Activated CD8-positive, alpha-beta memory T cell treated with anti-CD3 and anti-CD28 coated beads, Interleukin-2, amount 50 U/mL, for 1 hour (primary cell): Measurements from ENCODE around the gene TMEM52.
"Not testable (repeated sequence)": the region's sequence is repeated elsewhere in the genome, so short reads cannot be mapped to it uniquely, and the experiment has no call there.

Experiments used
- DNase-seq: peaks from one replicate; pipeline ENCODE4 v3.0.0-alpha.2; 2020; ENCODE audit errors: extremely low read depth

Gene TMEM52

DNA sequence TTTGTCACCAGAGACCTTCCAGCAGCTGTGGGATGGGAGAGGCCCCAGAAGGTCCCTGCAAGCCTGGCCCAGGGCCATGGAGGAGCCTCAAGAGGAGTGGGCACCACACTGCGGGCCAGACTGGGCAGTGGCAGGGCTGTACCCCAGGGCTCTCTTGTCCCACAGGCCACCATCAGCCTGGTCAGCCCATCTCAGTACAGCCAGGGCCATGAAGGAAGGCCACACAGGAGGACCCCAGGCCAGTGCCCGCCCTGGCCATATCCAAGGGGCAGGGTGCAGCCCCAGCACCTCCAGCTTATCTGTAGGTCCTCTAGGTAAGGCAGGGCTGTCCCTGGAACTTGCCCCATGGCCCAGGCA is 25.1 kb downstream of the TMEM52 start:
- no peak for DNase-seq

DNA sequence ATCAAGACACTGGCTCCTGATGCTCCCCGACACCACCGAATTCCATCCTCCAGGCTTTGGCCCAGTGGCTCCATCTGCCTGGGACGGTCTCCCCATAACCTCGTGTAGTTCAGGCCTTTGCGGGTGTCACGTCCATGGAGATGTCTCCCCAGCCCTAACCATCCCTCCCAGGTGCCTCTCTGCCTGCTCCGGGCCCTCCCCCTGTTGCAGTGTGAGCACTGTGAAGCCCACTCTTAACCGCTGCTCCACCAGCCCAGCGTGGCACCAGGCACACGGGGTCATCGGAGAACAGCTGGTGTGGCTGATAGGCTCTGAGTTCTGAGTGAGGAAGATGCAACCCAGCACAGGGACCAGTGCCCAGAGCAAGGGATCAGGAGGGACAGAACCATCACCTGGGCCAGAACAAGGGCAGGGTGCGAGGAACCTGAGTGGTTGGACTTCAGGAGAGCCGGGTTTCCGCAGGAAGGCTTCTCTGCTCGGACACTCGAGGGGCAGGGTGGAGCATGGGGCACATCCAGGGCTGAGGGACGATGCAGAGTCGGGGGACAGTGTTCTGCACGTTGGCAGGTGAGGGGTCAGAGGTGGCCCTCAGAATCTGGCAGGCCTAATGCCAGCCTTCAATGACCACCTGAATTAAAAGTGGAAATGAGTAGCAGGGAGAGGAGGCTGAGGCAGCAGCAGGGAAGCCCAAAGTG is 25.6 kb downstream of the TMEM52 start:
- no peak for DNase-seq

DNA sequence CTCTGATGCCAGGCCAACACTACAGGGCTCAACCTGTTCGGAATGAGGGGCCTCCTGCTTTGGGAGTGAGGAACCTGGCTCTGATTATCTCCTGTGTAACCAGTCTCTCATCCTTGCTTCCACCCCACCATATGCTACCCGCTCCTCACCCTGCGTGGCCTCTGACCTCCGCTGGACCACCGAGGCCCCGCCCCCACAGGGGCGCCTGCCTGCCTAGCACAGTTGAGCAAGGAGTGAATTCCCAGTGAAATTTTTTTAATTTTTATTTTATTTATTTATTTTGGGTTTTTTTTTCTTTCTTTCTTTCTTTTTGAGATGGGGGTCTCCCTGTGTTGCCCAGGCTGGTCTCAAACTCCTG is 26.3 kb downstream of the TMEM52 start:
- DNase-seq: no peak

DNA sequence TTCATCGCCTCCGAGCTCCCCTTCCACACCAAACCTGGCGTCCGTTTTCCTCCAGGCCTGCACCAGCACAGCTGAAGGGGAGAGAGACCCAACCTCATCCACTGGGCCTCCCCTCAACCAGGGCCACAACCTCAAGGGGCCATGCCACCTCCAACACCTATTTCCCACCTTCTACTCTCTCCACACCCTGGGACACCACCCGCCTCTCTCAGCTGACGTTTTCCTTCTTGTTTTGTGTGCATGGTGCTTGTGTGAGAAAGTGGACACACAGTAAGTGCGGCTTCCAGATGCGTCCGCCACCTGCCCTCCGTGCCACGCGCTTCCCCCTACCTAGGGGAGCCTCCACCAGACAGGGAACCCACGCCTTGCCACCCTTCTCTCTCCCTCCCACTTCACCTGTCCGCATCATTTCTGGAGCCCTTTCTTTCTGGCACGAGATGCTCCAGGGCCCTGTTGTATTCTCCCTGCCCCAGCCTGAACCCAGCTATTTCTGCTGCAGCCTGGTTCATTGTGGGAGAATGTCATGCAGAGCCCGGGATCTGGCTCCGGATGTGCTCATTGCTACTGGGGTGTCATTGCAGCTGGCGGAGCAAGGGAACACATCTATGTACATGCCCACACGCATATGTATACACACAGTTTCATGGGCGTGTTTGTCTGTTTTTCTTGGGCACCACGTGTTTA is 26.9 kb downstream of the TMEM52 start:
- no peak for DNase-seq

DNA sequence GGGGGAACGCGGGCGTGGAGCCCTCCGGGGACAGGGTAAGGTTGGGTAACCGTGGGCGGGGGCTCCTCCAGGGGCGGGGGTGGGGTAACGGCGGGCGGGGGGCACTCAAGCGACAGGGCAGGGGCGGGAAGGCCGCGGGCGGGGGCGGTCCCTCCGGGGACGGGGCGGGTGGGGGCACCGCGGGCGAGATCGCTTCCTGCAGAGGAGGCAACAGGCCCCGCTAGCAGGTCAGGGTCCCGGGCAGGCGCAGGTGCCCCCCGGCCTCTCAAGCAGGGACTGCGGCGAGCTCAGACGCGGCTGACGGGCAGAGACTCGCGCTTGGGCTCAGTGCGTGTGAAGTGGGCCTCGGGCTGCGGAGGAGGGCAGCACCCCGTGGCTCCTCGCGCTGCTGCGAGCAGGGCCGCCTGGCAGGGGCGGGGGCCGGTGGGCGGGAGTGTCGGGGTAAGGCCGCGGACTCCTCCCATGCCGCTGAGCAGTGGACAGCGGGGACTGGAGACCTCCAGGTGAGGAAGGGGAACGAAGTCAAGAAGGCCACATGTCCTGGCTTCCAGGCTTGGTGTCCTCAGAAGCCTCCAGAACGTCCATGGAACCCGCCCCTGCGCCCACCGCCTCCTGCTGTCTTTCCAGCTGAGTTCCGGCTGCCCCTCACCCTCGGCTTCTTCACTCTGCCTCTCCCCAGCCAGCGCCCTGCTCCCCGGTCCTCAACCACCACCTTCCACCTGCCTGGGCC is 27.6 kb downstream of the TMEM52 start:
- peak; percentile 48 for DNase-seq

DNA sequence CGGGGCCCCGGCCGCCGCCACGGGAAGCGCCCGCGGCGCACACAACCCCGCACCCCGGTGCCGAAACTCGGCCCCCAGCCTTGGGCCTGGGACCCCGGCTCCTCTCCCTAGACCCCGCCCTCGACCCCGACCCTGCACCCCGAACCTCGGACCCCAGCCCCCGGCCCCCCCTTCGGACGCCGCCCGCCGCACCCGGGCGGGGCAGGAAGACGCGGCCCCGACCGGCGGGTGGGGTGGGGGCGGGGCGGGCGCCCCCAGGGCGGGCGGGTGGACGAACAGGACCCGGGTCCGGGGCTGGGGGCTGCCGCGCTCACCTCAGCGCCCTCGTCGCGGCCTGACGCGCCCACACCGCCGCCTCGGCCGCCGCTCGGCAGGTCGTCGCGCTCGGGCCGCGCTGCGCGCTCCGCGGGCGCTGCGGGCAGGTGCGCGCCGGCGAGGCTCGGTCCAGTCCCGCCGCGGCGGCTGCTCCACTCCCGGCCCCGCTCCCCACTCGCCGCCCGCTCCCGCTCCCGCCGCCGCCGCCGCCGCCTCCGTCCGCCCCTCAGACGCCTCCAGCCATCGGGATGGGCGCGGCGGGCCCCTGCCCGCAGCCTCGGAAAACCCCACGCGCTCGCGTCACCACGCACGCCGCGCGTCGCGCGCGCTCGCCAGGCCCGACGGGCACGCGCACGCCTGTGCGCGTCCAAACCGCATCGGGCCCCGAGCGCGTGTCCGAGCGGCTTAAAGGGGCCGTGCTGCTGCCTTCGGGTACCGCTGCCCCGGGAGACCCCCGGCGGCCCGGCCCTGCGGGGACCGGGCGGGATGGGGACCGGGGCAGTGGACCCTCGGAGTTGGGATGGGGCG is 28.4 kb downstream of the TMEM52 start, which contains the start of gene GNB1:
GNB1 (minus strand) TSS at position 582 of the 843 bp plus-strand sequence. CDS start 65,634 bp downstream, outside the sequence.
- DNase-seq: peak; percentile 53

DNA sequence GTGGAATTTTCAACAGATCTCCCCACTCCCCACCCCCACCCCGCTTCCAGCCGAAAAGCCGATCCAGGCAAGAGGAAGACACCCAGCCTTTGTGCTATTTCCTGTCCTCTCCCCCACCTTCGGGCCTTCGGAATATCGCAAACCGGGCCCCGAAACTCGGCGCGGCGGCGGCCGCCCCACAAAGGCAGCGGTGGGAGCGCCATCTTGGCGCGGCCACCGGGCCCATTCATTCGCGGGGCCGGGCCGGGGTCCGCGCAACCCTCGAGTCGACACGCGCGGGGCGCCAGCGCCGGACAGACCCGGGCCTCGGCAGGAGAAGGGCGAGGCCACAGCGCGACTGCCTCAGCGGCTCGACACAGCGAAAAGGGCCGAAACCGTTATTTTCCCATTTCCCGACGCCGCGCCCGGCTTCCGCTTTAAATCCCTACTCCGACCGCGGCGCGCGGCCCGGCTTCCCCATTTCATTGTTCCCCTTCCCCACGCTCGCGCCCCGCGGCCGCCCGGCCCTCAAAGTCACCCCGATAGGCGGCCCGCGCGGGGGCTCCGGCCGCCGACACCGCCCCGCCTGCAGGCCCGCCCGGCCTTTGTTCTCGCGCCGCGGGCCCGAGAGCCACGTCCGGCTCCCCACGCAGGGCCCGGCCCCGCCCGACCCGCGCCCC is 29.1 kb downstream of the TMEM52 start:
- no peak for DNase-seq

DNA sequence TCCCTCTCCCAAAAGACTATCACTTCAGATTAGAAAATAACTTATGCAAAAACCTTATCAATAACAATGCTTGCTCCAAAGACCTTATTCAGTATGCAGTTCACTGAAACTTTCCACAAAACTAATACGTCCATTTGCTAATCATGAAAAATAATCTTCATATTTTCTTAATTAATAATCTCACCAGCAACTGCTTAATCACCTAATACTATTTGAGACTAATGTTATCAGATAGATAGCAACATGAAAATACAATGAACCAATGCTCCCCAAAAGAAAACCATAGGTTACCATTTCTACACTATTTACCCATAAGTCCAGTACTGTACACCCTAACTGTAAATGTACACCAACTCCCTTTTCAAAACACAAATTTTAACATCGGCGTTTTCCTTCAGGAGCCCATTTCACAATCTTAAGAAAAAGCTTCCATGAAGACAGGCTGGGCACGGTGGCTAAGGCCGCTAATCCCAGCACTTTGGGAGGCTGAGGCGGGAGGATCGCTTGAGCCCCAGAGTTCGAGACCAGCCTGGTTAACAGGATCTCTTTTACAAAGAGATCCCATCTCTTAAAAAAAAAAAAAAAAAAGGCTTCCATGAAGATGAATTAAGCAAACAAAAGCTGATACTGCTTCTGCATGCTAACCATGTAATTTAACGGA is 29.9 kb downstream of the TMEM52 start:
- no peak for DNase-seq

DNA sequence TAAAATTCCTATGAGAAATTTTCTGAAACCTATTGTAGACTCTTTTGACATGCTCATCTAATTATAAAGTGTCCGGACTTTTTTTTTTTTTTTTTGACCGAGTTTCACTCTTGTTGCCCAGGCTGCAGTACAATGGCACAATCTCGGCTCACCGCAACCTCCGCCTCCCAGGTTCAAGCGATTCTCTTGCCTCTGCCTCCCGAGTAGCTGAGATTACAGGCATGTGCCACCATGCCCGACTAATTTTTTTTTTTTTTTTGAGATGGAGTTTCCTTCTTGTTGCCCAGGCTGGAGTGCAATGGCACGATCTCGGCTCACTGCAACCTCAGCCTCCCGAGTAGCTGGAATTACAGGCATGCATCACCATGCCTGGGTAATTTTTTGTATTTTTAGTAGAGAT is 35.2 kb downstream of the TMEM52 start:
- not testable (repeated sequence) for DNase-seq

DNA sequence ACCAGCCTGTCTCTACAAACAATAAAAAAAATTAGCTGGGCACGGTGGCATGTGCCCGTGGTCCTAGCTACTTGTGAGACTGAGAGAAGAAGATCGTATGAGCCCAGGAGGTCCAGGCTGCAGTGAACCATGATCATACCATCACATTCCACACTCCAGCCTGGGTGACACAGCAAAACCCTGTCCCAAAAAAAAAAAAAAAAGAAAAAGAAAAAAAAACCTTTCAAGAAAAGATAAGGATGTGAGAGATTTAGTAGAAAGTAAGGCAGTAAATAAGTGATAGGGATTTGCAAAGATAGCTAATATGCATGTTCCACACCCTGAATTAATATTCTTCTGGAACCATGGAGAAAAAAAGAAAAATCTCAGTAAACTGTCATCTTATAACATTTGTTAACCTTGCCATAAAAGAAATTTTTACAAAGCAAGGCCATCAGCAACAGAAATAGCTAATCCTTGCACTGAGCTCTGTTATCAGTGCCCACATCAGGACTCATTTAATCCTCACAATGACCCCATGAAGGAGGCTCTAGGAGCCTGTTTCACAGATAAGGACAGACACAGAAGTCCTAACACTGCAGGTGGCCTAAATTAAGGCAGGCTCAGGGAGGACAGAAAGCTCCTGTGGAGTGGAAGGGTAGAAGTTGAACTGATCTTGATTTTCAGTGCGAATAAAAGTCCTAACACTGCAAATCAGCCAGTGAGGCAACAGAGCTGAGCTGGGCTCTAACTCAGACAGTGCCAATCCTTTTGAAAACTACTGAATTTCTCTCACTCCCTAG is 35.8 kb downstream of the TMEM52 start:
- DNase-seq: no peak

DNA sequence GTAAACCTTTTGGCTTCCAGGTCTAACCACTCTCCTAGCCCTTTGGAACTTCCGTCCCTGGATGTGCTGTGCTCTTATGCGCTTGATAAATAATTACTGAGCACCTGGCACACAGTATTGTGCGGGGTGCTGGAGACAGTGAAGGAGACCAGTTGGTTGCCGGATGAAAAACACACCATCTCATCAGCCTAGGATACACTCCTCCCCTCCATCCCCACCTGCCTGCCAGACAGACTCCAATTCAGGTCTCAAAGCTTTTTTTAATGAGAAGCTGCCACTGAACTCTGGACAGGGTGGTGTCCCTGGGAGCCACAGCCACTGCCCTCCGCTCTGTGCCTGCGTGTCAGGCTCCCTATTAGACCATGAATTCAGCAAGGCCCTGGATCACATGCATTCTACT is 37.4 kb downstream of the TMEM52 start:
- DNase-seq: no peak

DNA sequence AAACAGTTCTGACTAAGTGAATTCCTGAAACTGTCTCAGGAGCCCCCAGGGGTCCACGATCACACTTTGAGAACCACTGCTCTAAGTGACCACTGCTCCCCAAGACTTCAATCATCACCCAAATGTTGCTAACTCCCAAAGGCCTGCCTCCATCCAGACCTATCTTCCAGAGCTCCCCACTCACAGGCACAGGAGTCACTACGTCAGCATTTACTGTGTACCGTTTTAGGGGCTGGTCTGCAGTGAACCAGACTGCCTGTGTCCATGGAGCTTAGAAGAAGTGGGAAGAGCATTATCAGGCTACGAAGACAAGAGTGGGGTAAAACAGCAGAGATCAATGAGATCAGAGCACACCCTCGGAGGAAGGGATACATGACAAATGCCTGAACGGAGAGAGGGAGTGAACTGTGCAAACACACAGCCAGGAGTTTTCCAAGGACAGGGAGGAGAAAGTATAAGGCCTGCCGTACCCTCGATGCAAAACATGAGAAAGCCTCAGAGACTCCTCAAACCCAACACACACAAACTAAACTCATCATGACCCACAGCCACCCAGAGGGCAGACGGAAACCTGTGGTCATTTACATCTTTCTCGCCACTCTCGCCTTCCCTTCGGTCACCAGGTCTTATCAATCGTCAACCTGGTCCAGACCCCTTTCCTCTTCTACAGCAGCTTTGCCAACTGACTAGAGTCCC is 38.3 kb downstream of the TMEM52 start:
- no peak for DNase-seq

DNA sequence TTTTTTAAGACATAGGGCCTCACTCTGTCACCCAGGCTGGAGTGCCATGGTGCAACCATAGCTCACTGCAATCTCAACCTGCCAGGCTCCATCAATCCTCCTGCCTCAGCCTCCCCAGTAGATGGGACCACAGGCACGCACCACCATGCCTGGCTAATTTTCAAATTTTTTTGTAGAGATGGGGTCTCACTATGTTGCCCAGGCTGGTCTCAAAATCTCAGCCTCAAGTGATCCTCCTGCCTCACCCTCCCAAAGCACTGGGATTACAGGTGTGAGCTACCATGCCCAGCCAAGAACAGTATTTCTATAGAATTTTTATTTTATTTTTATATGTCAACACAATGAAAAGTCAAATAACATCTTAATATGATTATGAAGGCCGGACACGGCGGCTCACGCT is 39.1 kb downstream of the TMEM52 start:
- no peak for DNase-seq

DNA sequence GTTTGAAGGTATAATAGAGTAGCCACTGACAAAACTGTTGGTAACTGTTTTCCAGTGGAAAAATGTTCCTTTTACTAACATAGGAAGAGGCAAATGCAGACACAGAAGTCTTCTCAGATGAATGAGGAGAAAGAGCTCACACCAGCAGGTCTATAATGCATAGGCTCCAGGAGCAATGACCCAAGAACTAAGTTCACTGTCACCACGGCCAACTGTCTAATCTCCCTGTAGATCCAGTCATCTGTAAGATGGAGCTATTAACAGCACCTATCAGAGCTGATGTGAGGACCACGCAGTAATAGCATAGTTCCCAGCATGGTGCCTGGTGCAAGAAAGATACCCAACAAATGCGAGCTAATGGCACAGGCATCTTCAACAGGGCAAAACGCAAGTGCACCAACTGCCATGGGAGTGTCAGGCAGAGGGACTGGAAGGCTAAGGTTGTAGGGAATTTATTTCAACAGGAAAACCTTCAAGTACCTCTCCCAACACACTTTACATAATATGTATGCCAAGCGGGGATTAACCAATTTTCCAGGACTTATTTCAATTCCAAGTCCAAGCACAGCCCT is 41.1 kb downstream of the TMEM52 start:
- DNase-seq: no peak

DNA sequence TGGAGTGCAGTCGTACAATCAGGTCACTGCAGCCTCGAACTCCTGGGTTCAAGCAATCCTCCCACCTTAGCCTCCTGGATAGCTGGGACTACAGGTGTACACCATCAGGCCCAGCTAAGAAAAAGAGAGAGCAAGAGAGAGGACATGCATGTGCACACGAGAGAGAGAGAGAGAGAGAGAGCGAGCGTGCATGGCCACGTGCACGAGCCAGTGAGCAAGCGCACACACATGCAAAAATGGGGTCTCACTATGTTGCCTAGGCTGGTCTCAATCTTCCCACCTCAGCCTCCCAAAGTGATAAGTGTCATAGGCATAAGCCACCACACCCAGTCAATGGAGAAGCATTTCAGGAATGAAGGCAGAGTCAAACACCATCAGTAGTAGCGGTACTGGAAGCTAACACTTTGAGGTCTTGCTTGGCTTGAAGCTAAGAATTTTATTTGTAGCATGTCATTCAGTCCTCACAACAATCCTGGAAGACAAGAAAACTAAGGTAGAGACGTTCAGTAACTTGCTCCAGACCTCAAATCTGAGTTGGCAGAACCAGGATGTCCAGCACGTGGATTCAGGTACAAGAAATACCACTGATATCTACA is 42.6 kb downstream of the TMEM52 start:
- no peak for DNase-seq

DNA sequence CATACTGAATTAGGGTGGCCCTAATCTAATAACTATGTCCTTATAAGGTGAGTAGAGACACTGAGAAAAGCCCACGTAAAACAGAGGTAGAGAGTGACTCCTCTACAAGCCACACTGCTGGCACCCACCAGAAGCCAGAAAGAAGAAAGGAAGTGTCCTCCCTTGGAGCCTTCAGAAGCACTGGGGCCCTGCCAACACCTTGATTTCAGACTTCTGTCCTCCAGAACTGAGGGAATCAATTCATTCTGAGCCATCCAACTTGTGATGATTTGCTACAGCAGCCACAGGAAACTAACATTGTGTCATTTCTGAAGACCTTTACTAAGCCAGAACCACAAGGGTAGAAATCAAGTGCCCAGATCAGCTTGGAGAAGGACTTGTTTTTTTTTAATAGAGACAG is 43.1 kb downstream of the TMEM52 start:
- DNase-seq: no peak

DNA sequence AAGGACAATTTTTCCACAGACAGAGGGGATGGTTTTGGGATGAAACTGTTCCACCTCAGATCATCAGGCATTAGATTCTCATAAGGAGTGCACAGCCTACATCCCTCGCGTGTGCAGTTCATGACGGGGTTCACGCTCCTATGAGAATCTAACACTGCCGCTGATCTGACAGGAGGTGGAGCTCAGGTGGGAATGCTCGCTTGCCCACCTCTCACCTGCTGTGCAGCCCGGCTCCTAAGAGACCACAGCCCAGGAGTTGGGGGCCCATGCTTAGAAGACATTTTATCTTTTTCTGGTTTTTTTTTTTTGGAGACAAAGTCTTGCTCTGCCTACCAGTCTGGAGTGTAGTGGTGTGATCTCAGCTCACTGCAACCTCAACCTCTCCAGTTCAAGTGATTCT is 44.2 kb downstream of the TMEM52 start:
- DNase-seq: no peak

DNA sequence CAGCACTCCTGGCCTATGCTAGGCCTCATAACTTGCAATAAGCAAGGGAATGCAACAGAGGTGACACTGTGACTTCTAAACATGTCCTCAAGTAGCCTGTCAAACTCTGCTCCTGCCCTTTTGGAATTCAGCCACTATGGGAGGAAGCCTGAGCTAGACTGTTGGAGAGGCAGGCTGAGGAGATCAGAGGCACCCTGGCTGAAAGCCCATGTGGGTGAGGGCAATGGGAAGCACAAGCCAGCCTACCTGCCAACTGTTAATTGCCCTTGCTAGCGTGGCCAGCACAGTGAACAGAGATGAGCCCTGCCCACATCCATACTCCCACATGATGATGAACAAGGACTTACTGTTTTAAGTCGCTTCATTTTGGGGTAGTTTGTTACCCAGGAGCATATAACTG is 45.9 kb downstream of the TMEM52 start:
- DNase-seq: no peak
